Gastrocnemius medialis (tissue), 4 donors: ENCODE results near the gene ADSL. TPM values are rescaled to one million over a fixed set of nuclear protein-coding genes. Genes with fewer than 3 reads are reported as not detected.

Experiments used
- ATAC-seq, 2 donors: fragments of 150-250 bp; one replicate each; pipeline ENCODE4 v1.9.1; 2016
- DNase-seq, 2 donors: peaks; one replicate each; pipeline ENCODE4 v3.0.0-alpha.2; 2019
- H3K27ac ChIP-seq, 4 donors: fragments of 200-600 bp; sonication (generic); 1 replicate in 1 of 4; 2 replicates in 3 of 4; pipeline ENCODE4 v1.5.1; 2016 to 2018; ENCODE audit warnings: mild to moderate bottlenecking in 2 of 4, moderate library complexity in 1 of 4
- H3K27me3 ChIP-seq, 3 donors: fragments of 200-600 bp; sonication (generic) in 2 of 3; 1 replicate in 1 of 3; 2 replicates in 2 of 3; pipeline versions ENCODE4 v1.5.1 to v1.6.0; 2016 to 2019; ENCODE audit warnings: mild to moderate bottlenecking in 1 of 3, moderate library complexity in 1 of 3
- H3K36me3 ChIP-seq, 2 donors: fragments of 200-600 bp; sonication (generic) in 1 of 2; one replicate each; pipeline ENCODE4 v1.5.1; 2017 to 2018
- H3K4me1 ChIP-seq, 2 donors: fragments of 200-600 bp; sonication (generic) in 1 of 2; one replicate each; pipeline ENCODE4 v1.5.1; 2016 to 2017; ENCODE audit warnings: mild to moderate bottlenecking in 2 of 2
- H3K4me3 ChIP-seq, 4 donors: fragments of 200-600 bp; sonication (generic) in 3 of 4; 1 replicate in 1 of 4; 2 replicates in 3 of 4; pipeline ENCODE4 v1.5.1; 2016 to 2019; ENCODE audit warnings: mild to moderate bottlenecking in 2 of 4
- H3K9me3 ChIP-seq, 3 donors: fragments of 200-600 bp; sonication (generic) in 2 of 3; 1 replicate in 1 of 3; 2 replicates in 2 of 3; pipeline ENCODE4 v1.5.1; 2016 to 2019
- CTCF ChIP-seq, 5 experiments: fragments of 450-650 bp in 3 of 5; fragments of 200-600 bp in 2 of 5; sonication (generic) in 2 of 5; IDR thresholded peaks in 4 of 5; conservative IDR thresholded peaks in 1 of 5; 1 replicate in 4 of 5; 2 replicates in 1 of 5; pipeline ENCODE4 v1.5.1; 2016 to 2019; ENCODE audit warnings: antibody characterized with exemption in 5 of 5, mild to moderate bottlenecking in 3 of 5, moderate library complexity in 3 of 5
- POLR2A ChIP-seq, 2 donors: fragments of 450-650 bp; IDR thresholded peaks; one replicate each; pipeline ENCODE4 v1.6.1; 2017; ENCODE audit warnings: antibody characterized with exemption in 2 of 2, mild to moderate bottlenecking in 2 of 2, moderate library complexity in 2 of 2
- in situ Hi-C, 4 donors: fragments of 200-750 bp; cut with MboI; loops; one replicate each; pipeline versions ENCODE4 v1.15.0 to v1.8.0; 2017; ENCODE audit warnings: low sequenced_read_pairs in 4 of 4
- intact Hi-C: fragments of 100-400 bp; cut with DNase I; formaldehyde crosslinking; loops from one replicate; pipeline ENCODE4 v1.15.1; 2023; ENCODE audit warnings: low total_unique reads
- total RNA-seq, 4 donors: library from RNA; depleted of rRNA; stranded (reverse); fragments of >200 nt; gene quantifications; one replicate each; pipeline versions ENCODE4 v1.1.0 to v1.2.3, GENCODE V29; 2016

ADSL gene
- total RNA-seq, 4 donors from 2014 or later = 249 to 283 (median 262) TPM

- in situ Hi-C loops (loop anchor here in 2 of 4 donors (5.0 to 10.0 kb wide), 2 partner anchors 51 to 208 kb away; no protein-coding TSS in a partner anchor), intact Hi-C loops (no loop called here)
- H3K27me3 ChIP-seq = no peaks in the 10 kb centered on the region
- no peak for DNase-seq
- no peak overlapping the region for H3K4me3 ChIP-seq
- H3K27ac ChIP-seq = peak overlapping the region in 2 of 4 donors; percentile 0 to 9
- no peaks in the 10 kb centered on the region for H3K9me3 ChIP-seq
- no peak for ATAC-seq
- H3K4me1 ChIP-seq = peaks cover 34 to 48% of the 10 kb centered on the region in 2 donors
- no peak for TF ChIP-seq CTCF (IDR thresholded peaks at IDR 0.05 in 4 of 5, conservative IDR thresholded peaks at IDR 0.05 in 1 of 5)
- TF ChIP-seq POLR2A (IDR thresholded peaks at IDR 0.05) = no peak
- H3K36me3 ChIP-seq = peaks cover 0 to 13% of the 10 kb centered on the region in 2 donors
These were observed 87.8 kb downstream of the ADSL start for GRCh38 chr22:40434106-40434505.

- Histone ChIP-seq H3K27me3 (no peaks in the 10 kb centered on the region), H3K36me3 (peaks cover 0 to 7% of the 10 kb centered on the region in 2 donors), H3K4me3 (no peak overlapping the region), H3K9me3 (no peaks in the 10 kb centered on the region), H3K4me1 (peaks cover 34 to 48% of the 10 kb centered on the region in 2 donors), H3K27ac (peak overlapping the region in 3 of 4 donors; percentile 0 to 88 (median 85))
- TF ChIP-seq POLR2A (IDR thresholded peaks at IDR 0.05) (no peak), CTCF (IDR thresholded peaks at IDR 0.05 in 4 of 5, conservative IDR thresholded peaks at IDR 0.05 in 1 of 5) (no peak)
- ATAC-seq (no peak), DNase-seq (no peak)
- intact Hi-C loops (no loop called here), in situ Hi-C loops (loop anchor here in 3 of 4 donors (5.0 to 10.0 kb wide), 3 partner anchors 50 to 213 kb away; no protein-coding TSS in a partner anchor)
These were observed 88.4 kb downstream of the ADSL start for GRCh38 chr22:40434745-40435144.

GRCh38 chr22:40436505-40437431, 90.5 kb downstream of the ADSL start:
- Histone ChIP-seq H3K27ac (peak overlapping the region; percentile 78 to 91 (median 86)), H3K9me3 (no peaks in the 10 kb centered on the region), H3K27me3 (no peaks in the 10 kb centered on the region), H3K4me3 (peak overlapping the region; percentile 19 to 38 (median 32)), H3K4me1 (peaks cover 34 to 40% of the 10 kb centered on the region in 2 donors), H3K36me3 (no peaks in the 10 kb centered on the region)
- TF ChIP-seq CTCF (IDR thresholded peaks at IDR 0.05 in 4 of 5, conservative IDR thresholded peaks at IDR 0.05 in 1 of 5) (peak; percentile 73 to 83 (median 77)), POLR2A (IDR thresholded peaks at IDR 0.05) (no peak)
- ATAC-seq (peak; percentile 59 to 79), DNase-seq (peak in 1 of 2 donors; percentile 40)
- intact Hi-C loops = loop anchor here (1.0 kb wide), 2 partner anchors 51 to 210 kb away; no protein-coding TSS in a partner anchor
- in situ Hi-C loops = loop anchor here in 2 of 4 donors (5.0 to 10.0 kb wide), 2 partner anchors 48 to 211 kb away; no protein-coding TSS in a partner anchor

Other genes with a start within 250 kb of the ADSL start
- 10 to 100 TPM; 31.9 to 76.7 (median 57.0) TPM for gene TNRC6B, start 168.6 kb upstream of the ADSL start, total RNA-seq
- gene SGSM3, start 24.1 kb downstream of the ADSL start, total RNA-seq = 10 to 100 TPM; 14.3 to 43.8 (median 20.0) TPM